ENCODE data around the gene TRIP13. TPM values are rescaled to one million over a fixed set of nuclear protein-coding genes. Genes with fewer than 3 reads are reported as not detected.

Gene TRIP13
- total RNA-seq, 1 experiment from 2014 or later: 69.0 TPM

GRCh38 chr5:949815-950560, 57.3 kb downstream of the TRIP13 start:
- CTCF ChIA-PET: no interaction called here
- Histone ChIP-seq H3K4me2 (ENCODE audit: low read length) (no peak overlapping the region), H3K36me3 (ENCODE audit: low read depth, low read length) (no peaks in the 10 kb centered on the region), H3K79me2 (ENCODE audit: low read length) (no peaks in the 10 kb centered on the region), H3K4me1 (ENCODE audit: insufficient read depth, low read length) (no peaks in the 10 kb centered on the region), H3K27me3 (ENCODE audit: low read length) (peaks cover 45% of the 10 kb centered on the region), H4K20me1 (ENCODE audit: low read length) (no peaks in the 10 kb centered on the region), H3K9me2 (replicated peaks; ENCODE audit: low read length) (no peaks in the 10 kb centered on the region), H3K4me3 (ENCODE audit: low read length) (no peak overlapping the region), H3K9ac (ENCODE audit: low read length) (no peak overlapping the region), H3F3A (ENCODE audit: low read length, unreplicated experiment) (no peaks in the 10 kb centered on the region), H3K9me3 (ENCODE audit: low read length) (0 out of 2 replicates have a peak, but pooled peaks cover 3% of the 10 kb centered on the region), H3K27ac (ENCODE audit: low read length) (no peak overlapping the region), H2AFZ (ENCODE audit: low read length) (no peak overlapping the region)
- intact Hi-C loops (cut with micrococcal nuclease): no loop called here
- no peak for DNase-seq
- no peak for ATAC-seq
- BruUV-seq (replicated peaks): no TSS peak
- TF ChIP-seq EZH2phosphoT487 (IDR thresholded peaks at IDR 0.05; ENCODE audit: borderline replicate concordance, low read length): no peak
- no peak for TF ChIP-seq CTCF (conservative IDR thresholded peaks at IDR 0.05; ENCODE audit: low read depth, low read length)
- no peak for TF ChIP-seq EZH2 (IDR thresholded peaks at IDR 0.05; ENCODE audit: low read length, unreplicated experiment)
- POLR2A ChIA-PET (ENCODE audit: unreplicated experiment): no interaction called here

DNA sequence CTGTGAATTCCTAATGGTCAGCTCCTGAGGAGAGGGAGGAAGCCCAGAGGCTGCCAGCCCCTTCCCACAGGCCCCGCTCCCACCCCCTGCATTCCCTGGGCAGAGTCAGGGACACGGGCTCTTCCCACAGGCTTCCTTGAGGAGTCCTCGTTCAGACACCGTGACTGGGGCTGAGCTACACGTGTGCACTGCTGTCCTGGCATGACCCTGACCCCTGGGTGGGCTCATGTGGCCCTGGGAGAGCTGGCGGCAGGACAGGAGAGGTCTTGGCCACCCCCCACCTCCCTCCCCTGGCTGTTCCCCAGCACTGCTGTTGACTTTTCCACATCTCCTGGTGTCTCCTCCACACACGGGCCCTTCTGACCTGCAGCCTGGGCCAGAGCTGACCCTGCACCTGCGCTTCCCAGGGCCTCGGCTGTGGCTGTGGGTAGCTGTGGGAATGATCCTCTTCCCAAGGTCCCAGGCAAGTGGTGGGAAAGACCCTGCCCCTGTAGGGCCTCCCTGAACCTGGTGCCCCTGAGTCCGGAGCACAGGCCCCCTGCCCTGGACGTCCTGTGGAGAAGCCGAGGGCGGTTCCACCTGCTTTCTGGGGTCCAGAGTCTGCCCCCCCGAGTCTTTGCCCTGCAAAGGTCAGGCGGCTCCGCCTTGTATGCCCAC, 59.4 kb downstream of the TRIP13 start:
- Histone ChIP-seq H3K36me3 (ENCODE audit: low read depth, low read length) (no peaks in the 10 kb centered on the region), H3K27ac (ENCODE audit: low read length) (no peak overlapping the region), H3K9me2 (replicated peaks; ENCODE audit: low read length) (no peaks in the 10 kb centered on the region), H4K20me1 (ENCODE audit: low read length) (no peaks in the 10 kb centered on the region), H3K4me2 (ENCODE audit: low read length) (no peak overlapping the region), H3K9ac (ENCODE audit: low read length) (no peak overlapping the region), H3K4me3 (ENCODE audit: low read length) (no peak overlapping the region), H3K4me1 (ENCODE audit: insufficient read depth, low read length) (peaks cover 7% of the 10 kb centered on the region), H2AFZ (ENCODE audit: low read length) (no peak overlapping the region), H3K9me3 (ENCODE audit: low read length) (0 out of 2 replicates have a peak, but pooled peaks cover 3% of the 10 kb centered on the region), H3F3A (ENCODE audit: low read length, unreplicated experiment) (no peaks in the 10 kb centered on the region), H3K79me2 (ENCODE audit: low read length) (no peaks in the 10 kb centered on the region), H3K27me3 (ENCODE audit: low read length) (peaks cover 35% of the 10 kb centered on the region)
- DNase-seq (no peak), ATAC-seq (no peak)
- BruUV-seq (replicated peaks): no TSS peak
- ChIA-PET POLR2A (ENCODE audit: unreplicated experiment) (no interaction called here), CTCF (no interaction called here)
- TF ChIP-seq EZH2 (IDR thresholded peaks at IDR 0.05; ENCODE audit: low read length, unreplicated experiment) (no peak), CTCF (conservative IDR thresholded peaks at IDR 0.05; ENCODE audit: low read depth, low read length) (no peak), EZH2phosphoT487 (IDR thresholded peaks at IDR 0.05; ENCODE audit: borderline replicate concordance, low read length) (no peak)
- intact Hi-C loops (cut with micrococcal nuclease): no loop called here

Data from PC-3 (cell line).